NCI-H1436 treated with DMSO at 0.1 percent for 48 hours (cell line): ENCODE data around the gene EXD3.
"Not testable (repeated sequence)": the region's sequence is repeated elsewhere in the genome, so short reads cannot be mapped to it uniquely, and the experiment has no call there.

ENCODE experiments used
- DNase-seq: peaks from one replicate; lab custom pipeline; 2025; lab: John Stamatoyannopoulos, UW

EXD3 gene

DNA sequence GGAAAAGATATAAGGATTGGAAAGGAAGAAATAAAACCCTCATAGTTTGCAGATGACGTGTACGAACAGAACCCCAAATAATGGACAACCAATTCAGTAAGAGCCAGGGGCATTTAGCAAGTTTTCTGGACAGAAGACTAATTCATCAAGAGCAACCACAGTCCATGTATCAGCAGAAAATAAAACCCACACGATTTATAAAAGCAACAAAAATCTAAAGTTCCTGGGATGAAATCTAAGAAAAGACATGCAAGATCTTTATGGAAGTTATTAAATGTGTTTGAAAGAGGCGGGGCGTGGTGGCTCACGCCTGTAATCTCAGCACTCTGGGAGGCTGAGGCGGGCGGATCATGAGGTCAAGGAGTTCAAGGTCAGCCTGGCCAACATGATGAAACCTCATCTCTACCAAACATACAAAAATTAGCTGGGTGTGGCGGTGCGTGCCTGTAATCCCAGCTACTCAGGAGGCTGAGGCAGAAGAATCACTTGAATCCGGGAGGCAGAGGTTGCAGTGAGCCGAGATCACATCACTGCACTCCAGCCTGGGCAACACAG lies 83.0 kb downstream of the EXD3 start:
- not testable (repeated sequence) for DNase-seq

DNA sequence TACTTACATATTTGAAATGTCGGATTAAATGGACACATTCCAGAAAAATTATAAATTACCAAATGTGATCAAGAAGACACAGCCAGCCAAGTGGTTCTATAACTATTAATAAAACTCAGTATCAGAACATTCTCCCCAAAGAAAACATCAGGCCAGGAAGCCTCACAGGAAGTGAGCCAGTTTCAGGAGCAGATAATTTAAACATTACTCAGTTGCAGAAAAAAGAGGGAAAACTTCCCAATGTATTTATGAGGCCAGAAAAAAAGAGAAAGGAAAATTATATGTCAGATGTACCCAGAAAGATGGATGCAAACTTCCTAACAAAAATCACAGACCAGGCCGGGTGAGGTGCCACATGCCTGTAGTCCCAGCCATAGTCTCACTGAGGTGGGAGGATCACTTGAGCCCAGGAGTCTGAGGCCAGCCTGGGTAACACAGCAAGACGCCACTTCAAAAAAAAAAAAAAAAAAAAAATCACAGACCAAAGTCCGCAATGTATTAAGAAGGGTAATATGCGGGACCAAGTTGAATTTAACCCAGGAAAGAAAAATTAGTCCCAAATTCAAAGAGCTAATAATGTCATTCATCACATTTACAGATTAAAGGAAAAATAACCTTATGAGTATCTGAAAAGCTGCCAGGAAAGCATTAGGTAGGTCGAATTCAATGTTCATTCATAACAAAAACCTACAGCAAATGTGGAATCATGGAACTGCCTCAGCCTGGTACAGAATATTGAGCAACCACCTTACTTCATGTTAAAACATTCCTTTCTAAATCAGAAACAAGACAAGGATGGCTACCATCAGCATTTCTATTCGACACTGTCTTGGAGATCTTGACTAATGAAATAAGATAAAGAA lies 83.7 kb downstream of the EXD3 start:
- no peak for DNase-seq

DNA sequence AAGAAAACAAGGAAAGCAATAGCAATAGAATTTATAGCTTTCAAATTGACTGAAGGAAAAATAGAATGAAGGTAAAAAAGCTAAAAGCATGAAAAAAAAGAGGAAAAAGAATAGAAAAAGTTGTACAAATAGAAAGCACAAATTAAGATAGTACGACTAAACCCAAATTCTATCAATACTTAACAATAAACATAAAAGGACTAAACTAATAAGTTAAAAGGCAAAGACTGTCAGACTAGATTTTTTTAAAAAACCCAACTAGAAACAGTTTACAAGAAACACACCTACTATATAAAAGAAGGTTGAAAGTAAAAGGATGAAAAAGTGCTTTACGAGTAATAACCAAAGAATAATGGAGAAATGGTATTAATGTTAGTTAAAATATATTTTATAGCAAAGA lies 86.2 kb downstream of the EXD3 start:
- no peak for DNase-seq

DNA sequence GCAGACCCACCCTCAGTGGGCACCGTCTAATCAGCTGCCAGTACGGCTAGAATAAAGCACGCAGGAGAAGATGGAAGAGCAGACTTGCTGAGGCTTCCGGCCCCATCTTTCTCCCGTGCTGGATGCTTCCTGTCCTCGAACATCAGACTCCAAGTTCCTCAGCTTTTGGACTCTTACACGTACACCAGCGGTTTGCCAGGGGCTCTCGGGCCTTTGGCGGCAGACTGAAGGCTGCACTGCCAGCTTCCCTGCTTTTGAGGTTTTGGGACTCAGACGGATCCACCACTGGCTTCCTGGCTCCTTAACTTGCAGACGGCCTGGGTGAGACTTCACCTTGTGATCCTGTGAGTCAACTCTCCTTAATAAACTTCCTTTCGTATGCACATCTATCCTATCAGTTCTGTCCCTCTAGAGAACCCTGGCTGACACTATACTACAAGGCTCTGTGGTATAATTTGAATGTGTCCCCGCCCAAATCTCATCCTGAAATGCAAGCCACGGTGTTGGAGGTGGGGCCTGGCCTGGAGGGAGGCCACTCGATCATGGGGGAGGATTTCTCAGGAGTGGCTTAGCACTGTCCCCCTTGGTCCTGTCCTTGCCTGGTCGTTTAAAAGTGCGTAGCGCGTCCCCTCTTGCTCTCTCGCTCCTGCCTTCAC lies 89.8 kb downstream of the EXD3 start:
- no peak for DNase-seq

DNA sequence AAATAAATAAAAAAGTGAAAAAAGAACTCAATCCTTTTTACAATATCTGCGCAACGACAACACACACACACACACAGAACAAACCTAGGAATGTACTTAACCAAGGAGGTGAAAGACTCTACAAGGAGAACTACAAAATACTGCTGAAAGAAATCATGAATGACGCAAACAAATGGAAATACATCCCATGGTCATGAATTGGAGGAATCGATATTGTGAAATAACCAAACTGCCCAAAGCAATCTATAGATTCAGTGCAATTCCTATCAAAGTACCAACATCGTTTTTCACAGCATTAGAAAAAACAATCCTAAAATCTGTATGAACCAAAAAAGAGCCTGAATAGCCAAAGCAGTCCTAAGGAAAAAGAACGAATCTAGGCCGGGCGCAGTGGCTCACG lies 91.0 kb downstream of the EXD3 start:
- no peak for DNase-seq

DNA sequence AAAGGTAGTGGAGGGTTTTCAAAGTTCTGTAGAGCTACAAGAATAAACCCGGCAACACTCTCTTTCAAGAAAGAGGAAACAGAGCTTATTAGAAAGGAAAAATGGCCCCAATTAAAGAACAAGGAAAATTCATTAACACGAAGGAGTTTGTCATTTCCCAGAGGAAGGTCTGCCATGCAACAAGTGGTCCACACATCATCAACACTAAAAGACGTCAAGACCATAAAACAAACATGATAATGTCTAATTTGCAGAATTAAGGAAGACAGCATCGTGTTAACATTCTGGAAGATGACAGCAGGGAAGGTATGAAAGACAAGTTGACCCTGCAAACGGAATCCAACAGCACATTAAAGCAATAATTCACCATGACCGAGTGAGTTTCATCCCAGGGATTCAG lies 92.3 kb downstream of the EXD3 start:
- no peak for DNase-seq

DNA sequence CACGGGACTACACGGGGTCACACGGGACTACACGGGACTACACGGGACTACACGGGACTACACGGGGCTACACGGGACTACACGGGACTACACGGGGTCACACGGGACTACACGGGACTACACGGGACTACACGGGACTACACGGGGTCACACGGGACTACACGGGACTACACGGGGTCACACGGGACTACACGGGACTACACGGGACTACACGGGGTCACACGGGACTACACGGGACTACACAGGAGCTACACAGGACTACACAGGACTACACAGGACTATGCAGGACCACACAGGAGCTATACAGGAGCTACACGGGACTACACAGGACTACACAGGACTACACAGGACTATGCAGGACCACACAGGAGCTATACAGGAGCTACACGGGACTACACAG lies 93.4 kb downstream of the EXD3 start:
- DNase-seq: not testable (repeated sequence)

DNA sequence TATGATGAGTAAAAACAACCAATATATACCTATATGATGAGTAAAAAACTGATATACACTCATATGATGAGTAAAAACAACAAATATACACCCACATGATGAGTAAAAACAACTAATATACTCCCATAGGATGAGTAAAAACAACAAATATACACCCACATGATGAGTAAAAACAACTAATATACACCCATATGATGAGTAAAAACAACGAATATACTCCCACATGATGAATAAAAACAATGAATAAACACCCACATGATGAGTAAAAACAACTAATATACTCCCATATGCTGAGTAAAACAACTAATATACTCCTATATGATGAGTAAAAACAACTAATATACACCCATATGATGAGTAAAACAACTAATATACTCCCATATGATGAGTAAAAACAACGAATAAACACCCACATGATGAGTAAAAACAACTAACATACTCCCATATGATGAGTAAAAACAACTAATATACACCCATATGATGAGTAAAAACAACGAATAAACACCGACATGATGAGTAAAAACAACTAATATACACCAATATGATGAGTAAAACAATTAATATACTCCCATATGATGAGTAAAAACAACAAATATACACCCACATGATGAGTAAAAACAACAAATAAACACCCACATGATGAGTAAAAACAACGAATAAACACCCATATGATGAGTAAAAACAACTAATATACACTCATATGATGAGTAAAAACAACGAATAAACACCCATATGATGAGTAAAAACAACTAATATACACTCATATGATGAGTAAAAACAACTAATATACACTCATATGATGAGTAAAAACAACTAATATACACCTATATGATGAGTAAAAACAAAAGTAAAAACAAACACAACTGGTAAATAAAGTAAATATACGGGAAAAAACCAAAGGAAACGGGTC lies 95.1 kb downstream of the EXD3 start:
- not testable (repeated sequence) for DNase-seq

DNA sequence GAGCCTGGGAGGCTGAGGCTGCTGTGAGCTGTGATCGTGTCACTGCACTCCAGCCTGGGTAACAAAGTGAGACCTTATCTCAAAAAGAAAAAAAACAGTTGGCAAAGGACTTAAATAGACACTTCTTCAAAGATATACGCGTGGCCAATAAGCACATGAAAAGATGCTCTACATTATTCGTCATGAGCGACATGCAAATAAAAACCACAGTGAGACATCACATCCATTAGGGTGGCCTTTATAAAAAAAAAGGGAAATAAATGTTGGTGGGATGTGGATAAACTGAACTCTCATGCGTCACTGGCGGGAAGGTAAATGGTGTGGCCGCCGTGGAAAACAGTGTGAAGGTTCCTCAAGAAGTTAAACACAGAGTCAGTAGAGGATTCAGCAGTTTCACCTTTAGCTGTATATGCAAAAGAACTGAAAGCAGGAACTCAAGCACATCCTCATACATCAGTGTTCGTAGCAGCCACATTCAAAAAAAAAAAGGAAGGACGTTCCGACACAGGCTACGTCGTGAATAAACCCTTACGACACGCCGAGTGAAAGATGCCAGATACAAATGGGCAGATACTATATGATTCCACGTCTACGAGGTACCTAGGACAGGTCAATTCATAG lies 96.4 kb downstream of the EXD3 start:
- no peak for DNase-seq

DNA sequence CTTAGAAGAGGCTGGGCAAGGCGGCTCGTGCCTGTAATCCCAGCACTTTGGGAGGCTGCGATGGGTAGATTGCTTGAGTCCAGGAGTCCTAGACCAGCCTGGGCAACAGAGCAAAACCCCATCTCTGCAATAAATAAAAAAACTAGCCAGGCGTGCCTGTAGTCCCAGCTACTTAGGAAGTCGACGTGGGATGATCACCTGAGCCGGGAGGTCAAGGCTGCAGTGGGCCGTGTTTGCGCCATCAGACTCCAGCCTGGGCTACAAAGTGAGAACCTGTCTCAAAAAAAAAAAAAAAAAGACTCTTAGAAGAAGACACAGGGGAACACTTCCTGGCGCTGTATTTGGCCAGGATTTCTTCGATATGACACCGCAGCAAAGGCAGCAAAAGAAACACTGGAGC lies 97.2 kb downstream of the EXD3 start:
- no peak for DNase-seq

DNA sequence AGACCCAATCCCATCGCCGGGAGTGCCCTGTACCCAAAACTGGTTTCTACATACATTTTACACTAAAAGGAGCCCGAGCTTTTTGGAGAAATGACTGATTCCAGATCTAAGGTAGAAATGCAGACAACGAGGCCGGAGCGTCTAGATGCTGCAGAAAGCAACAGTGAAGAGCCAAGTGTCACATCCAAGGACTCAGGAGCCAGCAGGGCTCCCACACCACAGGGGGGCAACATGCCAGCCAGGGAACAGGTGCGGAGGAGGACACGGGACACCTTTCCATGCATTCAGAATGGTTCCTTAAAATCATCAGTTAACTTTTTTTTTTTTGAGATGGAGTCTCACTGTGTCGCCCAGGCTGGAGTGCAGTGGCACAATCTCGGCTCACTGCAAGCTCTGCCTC lies 97.8 kb downstream of the EXD3 start:
- DNase-seq: no peak

DNA sequence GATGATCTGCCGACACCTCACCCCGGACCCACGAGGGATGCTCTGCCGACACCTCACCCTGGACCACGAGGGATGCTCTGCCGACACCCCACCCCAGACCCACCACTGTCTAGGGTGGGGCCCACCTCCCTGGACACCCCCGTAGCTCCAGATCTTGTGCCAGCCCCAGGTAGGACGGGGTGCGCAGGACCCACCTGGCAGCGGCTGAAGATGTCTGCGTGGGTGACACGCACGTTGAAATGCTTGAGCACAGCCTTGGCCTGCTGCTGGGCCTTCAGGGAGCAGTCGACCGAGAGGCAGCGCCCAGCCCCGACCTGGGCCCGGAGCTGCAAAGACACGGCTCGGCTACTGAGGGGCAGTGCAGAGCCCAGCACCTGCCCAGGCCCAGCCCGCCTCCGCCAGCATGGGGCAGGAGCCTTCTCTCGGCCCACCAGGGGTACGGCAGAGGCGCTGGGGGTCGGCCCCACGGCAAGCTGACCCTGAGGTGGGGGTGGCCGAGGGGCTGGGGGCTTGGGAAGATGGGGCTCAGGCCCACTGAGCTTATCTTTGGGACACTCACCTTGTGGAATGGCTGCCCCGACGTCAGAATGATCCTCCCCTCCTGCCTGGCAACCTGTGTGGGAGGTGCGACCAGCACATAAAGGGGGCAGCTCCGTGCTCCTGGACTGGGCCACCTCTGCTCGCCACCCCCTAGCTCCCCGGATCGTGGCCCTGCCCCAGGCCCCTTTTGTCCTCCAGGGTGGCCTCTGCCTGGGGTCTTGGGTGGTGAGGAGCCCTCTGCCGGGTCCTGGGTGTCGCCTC lies 99.2 kb downstream of the EXD3 start:
- DNase-seq: no peak

DNA sequence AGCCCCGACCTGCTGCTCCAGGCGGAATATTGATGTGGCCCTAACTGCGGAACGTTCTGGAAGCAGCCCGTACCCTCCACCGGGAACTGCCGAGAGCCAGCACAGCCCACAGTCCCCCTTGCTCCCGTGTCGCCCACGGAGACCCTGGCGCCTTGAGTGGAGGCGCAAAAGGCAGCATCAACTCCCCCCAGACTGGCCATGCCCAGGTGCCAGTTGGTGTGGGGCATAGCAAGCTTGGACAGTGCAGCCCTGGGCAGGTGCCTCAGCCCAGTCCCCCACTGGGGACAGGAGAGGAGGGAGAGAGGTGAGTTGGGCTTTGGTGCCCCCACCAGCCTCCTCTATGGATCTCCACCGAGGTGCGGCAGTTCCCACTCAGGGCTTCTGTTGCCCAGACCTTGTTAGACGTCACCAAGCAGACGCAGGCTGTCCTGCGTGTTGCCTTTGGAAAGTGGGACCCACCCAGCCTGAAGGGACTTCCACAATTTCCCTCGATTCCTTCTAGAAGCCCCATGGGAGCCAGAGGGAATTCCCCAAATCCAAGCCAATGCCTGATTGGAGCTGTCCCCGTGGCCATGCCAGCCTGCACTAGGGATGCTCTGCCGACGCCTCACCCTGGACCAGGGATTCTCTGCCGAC lies 101.1 kb downstream of the EXD3 start:
- DNase-seq: no peak

DNA sequence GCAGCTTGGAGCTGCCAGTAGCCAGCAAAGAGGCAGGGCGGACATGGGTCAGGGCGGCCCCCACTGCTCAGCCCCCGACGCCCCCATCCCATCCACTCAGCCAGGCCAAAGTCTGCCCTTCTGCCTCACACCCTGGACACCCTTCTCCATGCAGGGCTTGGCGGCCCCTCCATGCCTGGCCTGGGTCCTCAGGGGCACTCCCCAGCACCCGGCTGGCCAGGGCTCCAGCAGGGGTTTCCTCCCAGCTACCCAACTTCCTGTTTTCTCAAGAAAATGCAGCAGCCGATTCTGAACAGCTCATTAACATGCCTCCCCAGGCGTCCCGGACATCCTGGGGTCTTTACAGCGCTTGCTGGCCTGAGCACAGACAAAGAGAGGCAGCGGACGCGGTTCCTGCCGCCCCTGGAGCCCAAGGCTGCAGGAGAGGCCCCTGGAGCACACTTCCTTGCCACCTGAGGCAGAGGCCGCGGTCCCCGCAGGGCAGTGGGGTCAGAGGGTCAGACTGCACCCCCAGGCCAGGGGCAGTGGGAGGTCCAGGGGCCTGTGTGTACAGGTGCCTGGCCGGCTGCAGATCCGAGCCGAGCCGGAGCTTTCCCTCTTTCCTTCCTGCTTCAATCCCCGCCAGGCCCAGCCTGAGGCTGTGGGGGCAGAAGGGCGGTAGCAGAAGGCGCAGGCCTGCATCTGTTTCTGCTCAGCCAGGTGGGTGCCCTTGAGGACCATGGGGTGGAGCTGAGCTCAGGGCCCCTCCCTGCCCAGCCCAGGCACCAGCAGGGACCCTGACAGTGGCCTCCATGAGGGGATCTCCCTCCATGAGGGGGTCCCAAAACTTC lies 102.2 kb downstream of the EXD3 start:
- DNase-seq: no peak

DNA sequence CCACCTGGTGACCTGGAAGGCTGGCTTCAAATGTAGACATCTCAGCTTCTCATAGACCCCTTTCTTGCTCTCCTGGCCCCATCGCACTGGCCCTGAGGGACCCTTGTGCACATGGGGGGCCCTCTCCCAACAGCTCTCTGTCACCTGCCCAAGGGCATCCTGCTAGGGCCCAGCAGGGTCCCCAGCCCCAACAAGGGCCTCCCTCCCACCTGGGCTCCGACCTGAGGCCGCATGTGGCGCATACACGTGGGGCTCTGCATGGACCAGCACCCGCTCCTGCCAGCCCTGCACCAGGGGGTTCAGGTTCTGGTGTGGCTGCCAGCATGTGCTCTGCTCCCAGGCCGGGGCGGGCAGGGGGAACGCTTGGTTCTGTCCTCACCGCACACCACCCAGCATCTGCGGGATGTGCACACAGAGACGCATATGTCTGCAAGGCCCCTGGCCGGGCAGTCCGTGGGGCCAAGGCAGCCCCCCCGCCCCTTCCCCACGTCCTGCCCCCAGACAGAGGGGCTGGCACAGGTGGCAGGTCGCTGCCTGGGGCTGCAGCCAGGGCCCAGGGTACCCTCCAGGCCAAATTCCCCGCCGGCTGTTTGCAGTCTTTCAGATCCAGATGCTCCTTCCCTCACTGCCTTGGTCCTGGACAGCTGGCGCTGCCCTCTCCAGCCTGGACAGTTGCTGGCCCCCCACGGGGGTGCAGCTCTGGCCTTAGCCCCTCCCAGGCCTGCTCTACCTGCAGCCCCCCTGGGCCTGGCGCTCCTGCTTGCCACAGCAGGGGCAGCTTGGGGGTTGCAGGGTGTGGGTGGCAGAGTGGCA lies 103.0 kb downstream of the EXD3 start:
- no peak for DNase-seq

DNA sequence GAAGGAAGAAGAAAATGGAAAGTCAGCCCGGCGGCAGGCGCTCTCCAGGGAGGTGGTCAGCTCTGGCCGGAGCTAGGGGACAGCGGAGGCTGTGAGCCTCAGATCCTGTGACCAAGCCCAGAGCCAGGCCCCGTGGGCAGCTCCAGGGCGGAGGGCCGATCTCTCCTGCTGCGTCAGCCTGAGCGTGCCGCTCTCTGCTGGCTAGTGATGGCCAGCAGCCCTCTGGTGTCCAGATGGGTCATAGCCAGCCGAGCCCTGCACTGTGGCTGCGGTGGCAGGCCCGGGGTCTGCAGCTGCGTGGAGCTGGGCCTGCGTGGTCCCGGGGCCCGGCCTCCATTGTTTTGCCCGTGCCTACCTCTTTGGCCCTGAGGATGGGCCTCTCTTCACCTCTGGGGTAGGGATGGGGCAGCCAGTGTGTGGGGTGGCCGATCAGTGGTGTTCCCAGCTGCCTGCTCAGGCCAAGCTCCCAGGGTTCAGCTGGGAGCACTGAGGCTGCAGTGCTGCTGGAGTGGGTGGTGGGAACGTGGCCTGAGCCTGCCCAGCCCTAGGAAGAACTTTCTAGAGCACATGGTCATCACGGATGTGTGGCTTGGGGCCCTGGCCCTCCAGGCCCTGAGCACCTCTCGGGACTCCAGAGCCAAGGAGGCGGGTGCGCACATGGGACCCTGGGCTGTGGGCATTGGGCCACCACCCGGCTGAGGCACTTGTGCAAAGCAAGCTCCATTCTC lies 103.8 kb downstream of the EXD3 start:
- DNase-seq: no peak

DNA sequence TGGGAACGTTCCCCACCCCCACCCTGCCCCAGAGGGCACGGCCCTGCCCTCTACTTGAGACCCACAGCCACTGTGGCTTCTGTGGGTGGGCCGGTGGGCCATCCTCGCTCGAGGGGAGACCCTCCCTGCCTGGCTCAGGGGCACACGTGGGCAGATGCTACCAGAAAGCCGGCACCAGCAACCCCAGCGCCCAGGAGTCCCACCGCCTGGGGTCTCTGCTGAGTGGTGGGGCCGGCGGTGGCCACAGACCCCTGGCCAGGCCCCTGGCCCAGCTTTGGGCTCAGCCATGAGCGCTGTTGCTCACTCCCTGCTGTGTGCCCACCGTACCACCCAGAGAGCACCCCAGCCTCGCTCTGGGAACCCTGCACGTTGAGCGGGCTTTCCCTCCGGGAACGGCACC lies 104.4 kb downstream of the EXD3 start:
- no peak for DNase-seq
